ENCODE data around the gene SCN9A. TPM values are rescaled to one million over a fixed set of nuclear protein-coding genes. Genes with fewer than 3 reads are reported as not detected.
"Not testable (repeated sequence)": the region's sequence is repeated elsewhere in the genome, so short reads cannot be mapped to it uniquely, and the experiment has no call there.

SCN9A gene
- total RNA-seq, 1 donor from 2014 or later = 1.8 TPM

GRCh38 chr2:166344286-166345113 lies 31.2 kb downstream of the SCN9A start:
- DNase-seq (ENCODE audit: missing footprints) = no peak
- intact Hi-C loops (cut with DNase I) = no loop called here
- ATAC-seq = no peak

GRCh38 chr2:166343467-166343866 lies 32.3 kb downstream of the SCN9A start:
- intact Hi-C loops (cut with DNase I) = no loop called here
- DNase-seq (ENCODE audit: missing footprints) = no peak
- ATAC-seq = no peak

GRCh38 chr2:166341426-166341825 lies 34.3 kb downstream of the SCN9A start:
- no peak for DNase-seq (ENCODE audit: missing footprints)
- intact Hi-C loops (cut with DNase I) = no loop called here
- ATAC-seq = no peak

GRCh38 chr2:166338831-166339339 lies 36.9 kb downstream of the SCN9A start:
- DNase-seq (ENCODE audit: missing footprints) (no peak), ATAC-seq (no peak)
- intact Hi-C loops (cut with DNase I) = no loop called here

- DNase-seq (ENCODE audit: missing footprints) (no peak), ATAC-seq (no peak)
- intact Hi-C loops (cut with DNase I) = no loop called here
Measured at GRCh38 chr2:166337932-166338331, 37.8 kb downstream of the SCN9A start.

- intact Hi-C loops (cut with DNase I) = no loop called here
- ATAC-seq (no peak), DNase-seq (ENCODE audit: missing footprints) (no peak)
Measured at GRCh38 chr2:166335284-166335683, 40.5 kb downstream of the SCN9A start.

- no peak for DNase-seq (ENCODE audit: missing footprints)
- intact Hi-C loops (cut with DNase I) = no loop called here
- no peak for ATAC-seq
Measured at GRCh38 chr2:166334805-166335204, 40.9 kb downstream of the SCN9A start.

- ATAC-seq = no peak
- DNase-seq (ENCODE audit: missing footprints) = no peak
- intact Hi-C loops (cut with DNase I) = no loop called here
Measured at GRCh38 chr2:166333801-166334200, 41.9 kb downstream of the SCN9A start.

GRCh38 chr2:166332106-166332505 lies 43.6 kb downstream of the SCN9A start:
- intact Hi-C loops (cut with DNase I) = no loop called here
- ATAC-seq (no peak), DNase-seq (ENCODE audit: missing footprints) (no peak)

- DNase-seq (ENCODE audit: missing footprints) (no peak), ATAC-seq (no peak)
- intact Hi-C loops (cut with DNase I) = no loop called here
Measured at GRCh38 chr2:166331468-166331867, 44.3 kb downstream of the SCN9A start.

- ATAC-seq (no peak), DNase-seq (ENCODE audit: missing footprints) (no peak)
- intact Hi-C loops (cut with DNase I) = no loop called here
Measured at GRCh38 chr2:166329465-166329864, 46.3 kb downstream of the SCN9A start.

GRCh38 chr2:166328147-166328546 lies 47.6 kb downstream of the SCN9A start:
- intact Hi-C loops (cut with DNase I) = no loop called here
- DNase-seq (ENCODE audit: missing footprints) = no peak
- ATAC-seq = no peak

- intact Hi-C loops (cut with DNase I) = no loop called here
- DNase-seq (ENCODE audit: missing footprints) = no peak
- ATAC-seq = no peak
Measured at GRCh38 chr2:166321076-166321475, 54.7 kb downstream of the SCN9A start.

GRCh38 chr2:166314022-166314759 lies 61.6 kb downstream of the SCN9A start:
- DNase-seq (ENCODE audit: missing footprints) = no peak
- intact Hi-C loops (cut with DNase I) = no loop called here
- ATAC-seq = no peak

GRCh38 chr2:166312863-166313262 lies 62.9 kb downstream of the SCN9A start:
- DNase-seq (ENCODE audit: missing footprints); ATAC-seq; intact Hi-C loops (cut with DNase I): not testable (repeated sequence)

- ATAC-seq (no peak), DNase-seq (ENCODE audit: missing footprints) (no peak)
- intact Hi-C loops (cut with DNase I) = no loop called here
Measured at GRCh38 chr2:166307326-166307725, 68.4 kb downstream of the SCN9A start.

GRCh38 chr2:166304656-166305055 lies 71.1 kb downstream of the SCN9A start:
- DNase-seq (ENCODE audit: missing footprints) (no peak), ATAC-seq (no peak)
- intact Hi-C loops (cut with DNase I) = no loop called here

- ATAC-seq (no peak), DNase-seq (ENCODE audit: missing footprints) (no peak)
- intact Hi-C loops (cut with DNase I) = no loop called here
Measured at GRCh38 chr2:166302036-166302435, 73.7 kb downstream of the SCN9A start.

- DNase-seq (ENCODE audit: missing footprints) (no peak), ATAC-seq (no peak)
- intact Hi-C loops (cut with DNase I) = no loop called here
Measured at GRCh38 chr2:166297951-166298350, 77.8 kb downstream of the SCN9A start.

- no peak for ATAC-seq
- no peak for DNase-seq (ENCODE audit: missing footprints)
- intact Hi-C loops (cut with DNase I) = no loop called here
Measured at GRCh38 chr2:166293984-166294383, 81.8 kb downstream of the SCN9A start.
